Islet of Langerhans (tissue), 1 donor: ENCODE data around the gene CCDC171.
"Not testable (repeated sequence)": the region's sequence is repeated elsewhere in the genome, so short reads cannot be mapped to it uniquely, and the experiment has no call there.

Source experiments
- FAIRE-seq: peaks from one replicate; lab custom pipeline; 2011; peaks lifted over from hg19 to GRCh38; lab: Jason Lieb, UNC

Gene CCDC171

GRCh38 chr9:15697446-15697851, 144.6 kb downstream of the CCDC171 start:
- no peak for FAIRE-seq

- not testable (repeated sequence) for FAIRE-seq
Observed at GRCh38 chr9:15699876-15700559, 147.2 kb downstream of the CCDC171 start.

GRCh38 chr9:15707000-15707399, 154.2 kb downstream of the CCDC171 start:
- FAIRE-seq = no peak

GRCh38 chr9:15711531-15711930, 158.7 kb downstream of the CCDC171 start:
- FAIRE-seq = no peak

- no peak for FAIRE-seq
Observed at GRCh38 chr9:15711931-15712330, 159.1 kb downstream of the CCDC171 start.

GRCh38 chr9:15714746-15715145, 161.9 kb downstream of the CCDC171 start:
- no peak for FAIRE-seq

- FAIRE-seq = no peak
Observed at GRCh38 chr9:15717290-15717967, 164.6 kb downstream of the CCDC171 start.

GRCh38 chr9:15718423-15718822, 165.6 kb downstream of the CCDC171 start:
- no peak for FAIRE-seq

GRCh38 chr9:15720861-15721260, 168.0 kb downstream of the CCDC171 start:
- FAIRE-seq = no peak

- FAIRE-seq = no peak
Observed at GRCh38 chr9:15722888-15723287, 170.0 kb downstream of the CCDC171 start.

GRCh38 chr9:15724016-15724415, 171.2 kb downstream of the CCDC171 start:
- no peak for FAIRE-seq

- no peak for FAIRE-seq
Observed at GRCh38 chr9:15724612-15725011, 171.8 kb downstream of the CCDC171 start.

- FAIRE-seq = no peak
Observed at GRCh38 chr9:15725953-15726352, 173.1 kb downstream of the CCDC171 start.

GRCh38 chr9:15729507-15729906, 176.7 kb downstream of the CCDC171 start:
- no peak for FAIRE-seq

- no peak for FAIRE-seq
Observed at GRCh38 chr9:15735083-15735857, 182.4 kb downstream of the CCDC171 start.

GRCh38 chr9:15736569-15736968, 183.7 kb downstream of the CCDC171 start:
- FAIRE-seq = no peak

- no peak for FAIRE-seq
Observed at GRCh38 chr9:15738011-15738410, 185.2 kb downstream of the CCDC171 start.

- FAIRE-seq = no peak
Observed at GRCh38 chr9:15741015-15741414, 188.2 kb downstream of the CCDC171 start.

- no peak for FAIRE-seq
Observed at GRCh38 chr9:15743512-15743911, 190.7 kb downstream of the CCDC171 start.

GRCh38 chr9:15744196-15744595, 191.4 kb downstream of the CCDC171 start:
- FAIRE-seq = no peak

- FAIRE-seq = no peak
Observed at GRCh38 chr9:15746905-15747304, 194.1 kb downstream of the CCDC171 start.

GRCh38 chr9:15755660-15756059, 202.8 kb downstream of the CCDC171 start:
- no peak for FAIRE-seq

GRCh38 chr9:15761551-15761950, 208.7 kb downstream of the CCDC171 start:
- peak; percentile 30 for FAIRE-seq
